A673 (cell line): ENCODE data around the gene COG2. TPM values are rescaled to one million over a fixed set of nuclear protein-coding genes. Genes with fewer than 3 reads are reported as not detected.
"Not testable (repeated sequence)": the region's sequence is repeated elsewhere in the genome, so short reads cannot be mapped to it uniquely, and the experiment has no call there.

Experiments
- BruUV-seq: library from RNA; stranded (reverse); fragments of 400-500 nt; replicated peaks from 2 replicates; lab custom pipeline; 2021; lab: Mats Ljungman, UMichigan
- CTCF ChIA-PET: fragments of 300-600 bp; sonication (Branson Sonifier 250); formaldehyde crosslinking; loops from one replicate; lab custom pipeline; 2022; ENCODE audit warnings: antibody characterized with exemption; lab: Charles Lee
- POLR2A ChIA-PET: fragments of 300-600 bp; sonication (Branson Sonifier 250); formaldehyde crosslinking; loops from one replicate; lab custom pipeline; 2022; ENCODE audit warnings: antibody characterized with exemption; ENCODE audit not compliant: low non-redundant PET; lab: Charles Lee
- DNase-seq: peaks from one replicate; pipeline ENCODE4 v3.0.0-alpha.2; 2015; ENCODE audit warnings: low spot score
- H3K27ac ChIP-seq: fragments of 200-600 bp; sonication (generic); 2 replicates; pipeline ENCODE4 v1.5.1; 2016; ENCODE audit warnings: mixed run types, low read depth, mild to moderate bottlenecking, mixed read lengths, antibody characterized with exemption, low read length; ENCODE audit not compliant: poor library complexity, severe bottlenecking
- H3K27me3 ChIP-seq: fragments of 200-600 bp; sonication (generic); replicated peaks from 2 replicates; pipeline ENCODE4 v1.6.1; 2017; ENCODE audit warnings: mixed run types, low read depth, mild to moderate bottlenecking, mixed read lengths, antibody characterized with exemption, low read length; ENCODE audit not compliant: insufficient read depth, poor library complexity
- H3K36me3 ChIP-seq: fragments of 200-600 bp; sonication (generic); 2 replicates; pipeline ENCODE4 v1.6.1; 2016; ENCODE audit warnings: mixed run types, mild to moderate bottlenecking, mixed read lengths, antibody characterized with exemption, low read length; ENCODE audit not compliant: insufficient read depth, poor library complexity, severe bottlenecking
- H3K4me1 ChIP-seq: fragments of 200-600 bp; sonication (generic); 2 replicates; pipeline ENCODE4 v1.6.1; 2017; ENCODE audit warnings: mixed run types, mild to moderate bottlenecking, mixed read lengths, antibody characterized with exemption, low read length; ENCODE audit not compliant: insufficient read depth, poor library complexity, severe bottlenecking
- H3K4me3 ChIP-seq: fragments of 200-600 bp; sonication (generic); 2 replicates; pipeline ENCODE4 v1.5.1; 2016; ENCODE audit warnings: low read depth, mixed run types, mild to moderate bottlenecking, mixed read lengths, low read length; ENCODE audit not compliant: poor library complexity, severe bottlenecking
- H3K9me3 ChIP-seq: fragments of 200-600 bp; sonication (generic); 2 replicates; pipeline ENCODE4 v1.6.1; 2016; ENCODE audit warnings: mixed run types, low read depth, mild to moderate bottlenecking, mixed read lengths, antibody characterized with exemption, low read length; ENCODE audit not compliant: poor library complexity, severe bottlenecking
- CTCF ChIP-seq: fragments of 300-800, 200-600 bp; sonication (generic); conservative IDR thresholded peaks from 2 replicates; pipeline ENCODE4 v1.5.1; 2017; ENCODE audit warnings: low read depth, mild to moderate bottlenecking, antibody characterized with exemption, low read length, moderate library complexity, mixed read lengths
- EZH2 ChIP-seq: fragments of 200-600 bp; sonication (generic); IDR thresholded peaks from 2 replicates; pipeline ENCODE4 v1.6.1; 2017; ENCODE audit warnings: borderline replicate concordance, low read depth, mild to moderate bottlenecking, mixed read lengths, antibody characterized with exemption, low read length; ENCODE audit not compliant: poor library complexity, severe bottlenecking
- intact Hi-C: fragments of 100-400 bp; cut with micrococcal nuclease; formaldehyde crosslinking; loops from one replicate; pipeline ENCODE4 v1.10.0; 2022; ENCODE audit not compliant: unreplicated experiment
- total RNA-seq: library from RNA; stranded (reverse); gene quantifications from 2 replicates; pipeline ENCODE4 v1.2.3, GENCODE V29; 2021

COG2 gene
- total RNA-seq, 1 experiment from 2014 or later = 20.3 TPM

DNA sequence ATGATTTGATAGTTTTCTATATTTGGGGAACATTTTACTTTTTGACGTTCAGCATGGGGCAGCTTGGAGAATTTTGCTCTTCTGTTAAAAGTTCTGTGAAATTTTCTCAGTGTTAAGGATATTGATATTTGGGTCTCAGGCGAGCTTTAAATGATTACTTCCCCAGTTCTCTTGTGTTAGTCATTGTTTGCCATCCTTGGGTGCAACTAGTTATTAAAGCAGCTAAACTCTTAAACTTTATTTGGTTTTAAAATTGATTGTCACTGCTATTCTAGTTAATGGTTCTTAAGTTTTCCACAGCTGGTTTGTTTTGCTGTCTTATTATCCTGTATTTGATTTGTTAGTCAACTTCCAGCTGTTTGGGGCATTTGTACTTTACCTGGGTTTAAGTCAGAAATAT is 9.0 kb downstream of the COG2 start:
- ChIA-PET CTCF (no interaction called here), POLR2A (no interaction called here)
- no peak for DNase-seq

GRCh38 chr1:230656719-230657118 is 14.4 kb downstream of the COG2 start:
- H3K4me1 ChIP-seq, POLR2A ChIA-PET, H3K9me3 ChIP-seq, CTCF ChIA-PET, H3K36me3 ChIP-seq, BruUV-seq, DNase-seq, H3K27me3 ChIP-seq, intact Hi-C loops, H3K4me3 ChIP-seq, H3K27ac ChIP-seq: not testable (repeated sequence)

More for the DNA sequence above, 9.0 kb downstream of the COG2 start:
- Histone ChIP-seq H3K9me3 (peaks cover 3% of the 10 kb centered on the region), H3K27me3 (no peaks in the 10 kb centered on the region), H3K36me3 (no peaks in the 10 kb centered on the region), H3K4me1 (no peaks in the 10 kb centered on the region), H3K4me3 (no peak overlapping the region), H3K27ac (no peak overlapping the region)
- TF ChIP-seq CTCF (no peak), EZH2 (no peak)
- BruUV-seq = no TSS peak
- intact Hi-C loops = no loop called here

GRCh38 chr1:230658103-230658502 is 15.8 kb downstream of the COG2 start:
- intact Hi-C loops, H3K4me1 ChIP-seq, POLR2A ChIA-PET, H3K27ac ChIP-seq, DNase-seq, H3K27me3 ChIP-seq, CTCF ChIA-PET, H3K36me3 ChIP-seq, H3K9me3 ChIP-seq, BruUV-seq, H3K4me3 ChIP-seq: not testable (repeated sequence)

- ChIA-PET CTCF (no interaction called here), POLR2A (no interaction called here)
- no TSS peak for BruUV-seq
- H3K36me3 ChIP-seq = peaks cover 9% of the 10 kb centered on the region
- H3K27me3 ChIP-seq = no peaks in the 10 kb centered on the region
- no peak overlapping the region for H3K4me3 ChIP-seq
- TF ChIP-seq CTCF = no peak
- no peak for TF ChIP-seq EZH2
- intact Hi-C loops = no loop called here
- no peak overlapping the region for H3K27ac ChIP-seq
- no peak for DNase-seq
- H3K9me3 ChIP-seq = no peaks in the 10 kb centered on the region
- H3K4me1 ChIP-seq = no peaks in the 10 kb centered on the region
Measured at GRCh38 chr1:230658691-230659090, 16.4 kb downstream of the COG2 start.
